GM12878 (cell line): ENCODE results near the gene CYSTM1. TPM values are rescaled to one million over a fixed set of nuclear protein-coding genes. Genes with fewer than 3 reads are reported as not detected.

Experiments
- ATAC-seq: fragments of 200-7000 bp; cut with Tn5 transposase; 3 replicates; pipeline ENCODE4 v1.9.1; 2020; ENCODE audit warnings: mild to moderate bottlenecking, moderate library complexity
- BruUV-seq: library from RNA; stranded (reverse); fragments of 400-500 nt; replicated peaks from 2 replicates; lab custom pipeline; 2021; lab: Mats Ljungman, UMichigan
- CTCF ChIA-PET: fragments of 300-600 bp; sonication (Branson Sonifier 250); formaldehyde crosslinking; extraction: SDS; loops from one replicate; lab custom pipeline; 2021; ENCODE audit warnings: inconsistent platforms; lab: Yijun Ruan, JAX
- POLR2A ChIA-PET: fragments of 350-600 bp; formaldehyde crosslinking; extraction: SDS; loops from one replicate; lab custom pipeline; 2021; ENCODE audit warnings: inconsistent platforms; lab: Charles Lee
- RAD21 ChIA-PET: fragments of 300-600 bp; sonication (Branson Sonifier 250); formaldehyde crosslinking; loops from one replicate; lab custom pipeline; 2023; ENCODE audit warnings: antibody characterized with exemption; ENCODE audit not compliant: unreplicated experiment; lab: Charles Lee
- SMC1A ChIA-PET: fragments of 300-600 bp; sonication (Branson Sonifier 250); formaldehyde crosslinking; loops from one replicate; lab custom pipeline; 2023; ENCODE audit not compliant: unreplicated experiment, uncharacterized antibody; lab: Charles Lee
- DNase-seq: peaks from one replicate; pipeline ENCODE4 v3.0.0-alpha.2; 2011; ENCODE audit warnings: low read depth, low spot score
- FAIRE-seq: peaks from 3 replicates; lab custom pipeline; 2011; peaks lifted over from hg19 to GRCh38; lab: Jason Lieb, UNC
- H2AFZ ChIP-seq: 2 replicates; pipeline ENCODE4 v1.6.0; 2011; ENCODE audit warnings: low read depth, low read length, control low read depth; ENCODE audit not compliant: control insufficient read depth
- H3K27ac ChIP-seq: 2 replicates; pipeline ENCODE4 v1.5.1; 2011; ENCODE audit warnings: control low read depth; ENCODE audit not compliant: control insufficient read depth, insufficient read depth
- H3K27me3 ChIP-seq, 2 experiments: replicated peaks in 1 of 2; 2 replicates each; pipeline versions ENCODE4 v1.6.0 to v1.6.1; 2011; ENCODE audit warnings: low read length in 1 of 2; ENCODE audit not compliant: control insufficient read depth in 2 of 2, insufficient read depth in 2 of 2
- H3K36me3 ChIP-seq, 2 experiments: 2 replicates each; pipeline ENCODE4 v1.5.1; 2011; ENCODE audit warnings: low read length in 1 of 2; ENCODE audit not compliant: control insufficient read depth in 2 of 2, insufficient read depth in 2 of 2
- H3K4me1 ChIP-seq: 2 replicates; pipeline ENCODE4 v1.6.1; 2011; ENCODE audit warnings: mild to moderate bottlenecking, low read length, moderate library complexity, mixed read lengths; ENCODE audit not compliant: control insufficient read depth, insufficient read depth
- H3K4me2 ChIP-seq: 2 replicates; pipeline ENCODE4 v1.6.0; 2011; ENCODE audit warnings: control low read depth; ENCODE audit not compliant: control insufficient read depth, insufficient read depth
- H3K4me3 ChIP-seq: fragments of 200-600 bp; sonication (generic); 2 replicates; pipeline ENCODE4 v1.5.1; 2016
- H3K79me2 ChIP-seq: 2 replicates; pipeline ENCODE4 v1.6.0; 2011; ENCODE audit warnings: low read length; ENCODE audit not compliant: control insufficient read depth, insufficient read depth
- H3K9ac ChIP-seq: 2 replicates; pipeline ENCODE4 v1.8.0; 2011; ENCODE audit warnings: low read length, control low read depth, mixed read lengths; ENCODE audit not compliant: control insufficient read depth, insufficient read depth
- H3K9me3 ChIP-seq: replicated peaks from 3 replicates; pipeline ENCODE4 v1.5.1; 2011; ENCODE audit warnings: mild to moderate bottlenecking, low read length; ENCODE audit not compliant: control insufficient read depth, insufficient read depth
- H4K20me1 ChIP-seq: 2 replicates; pipeline ENCODE4 v1.6.0; 2011; ENCODE audit not compliant: control insufficient read depth, insufficient read depth
- CBX5 ChIP-seq: sonication (generic); IDR thresholded peaks from 2 replicates; pipeline ENCODE4 v1.6.1; 2016; ENCODE audit warnings: low read depth, moderate library complexity, mild to moderate bottlenecking, inconsistent platforms
- CREM ChIP-seq: IDR thresholded peaks from 2 replicates; pipeline ENCODE4 v1.6.1; 2014; ENCODE audit warnings: antibody characterized with exemption, low read depth
- DPF2 ChIP-seq: fragments of 450-650 bp; IDR thresholded peaks from 2 replicates; pipeline ENCODE4 v1.6.1; 2017; ENCODE audit warnings: mild to moderate bottlenecking
- ESRRA ChIP-seq: IDR thresholded peaks from 2 replicates; pipeline ENCODE4 v1.6.1; 2012; ENCODE audit warnings: mild to moderate bottlenecking, low read length, improper control_type of control experiment
- EZH2 ChIP-seq: IDR thresholded peaks from 2 replicates; pipeline ENCODE4 v1.6.1; 2012; ENCODE audit warnings: low read depth, mild to moderate bottlenecking, control low read depth, inconsistent platforms, low read length, borderline replicate concordance; ENCODE audit not compliant: control insufficient read depth
- HDGF ChIP-seq: fragments of 450-650 bp; IDR thresholded peaks from 2 replicates; pipeline ENCODE4 v1.6.1; 2016; ENCODE audit warnings: antibody characterized with exemption
- IRF4 ChIP-seq: IDR thresholded peaks from 2 replicates; pipeline ENCODE4 v1.6.1; 2011; ENCODE audit warnings: low read depth, low read length
- MEF2A ChIP-seq: IDR thresholded peaks from 2 replicates; pipeline ENCODE4 v1.6.1; 2011; ENCODE audit warnings: low read depth, mild to moderate bottlenecking, low read length, moderate library complexity; ENCODE audit not compliant: insufficient read depth
- NBN ChIP-seq: fragments of 450-650 bp; IDR thresholded peaks from 2 replicates; pipeline ENCODE4 v1.6.1; 2016
- PAX8 ChIP-seq: fragments of 450-650 bp; IDR thresholded peaks from 2 replicates; pipeline ENCODE4 v1.6.1; 2017; ENCODE audit warnings: mild to moderate bottlenecking, moderate library complexity
- RUNX3 ChIP-seq: IDR thresholded peaks from 2 replicates; pipeline ENCODE4 v1.6.1; 2012; ENCODE audit warnings: low read length, inconsistent platforms
- SMC3 ChIP-seq: IDR thresholded peaks from 2 replicates; pipeline ENCODE4 v1.6.1; 2011; ENCODE audit warnings: low read length, improper control_type of control experiment, borderline replicate concordance
- ZNF384 ChIP-seq: IDR thresholded peaks from 2 replicates; pipeline ENCODE4 v1.6.1; 2012; ENCODE audit warnings: low read depth, mild to moderate bottlenecking, low read length, improper control_type of control experiment, borderline replicate concordance
- ZNF592 ChIP-seq: fragments of 450-650 bp; IDR thresholded peaks from 2 replicates; pipeline ENCODE4 v1.6.1; 2017; ENCODE audit warnings: mild to moderate bottlenecking, moderate library complexity
- ZZZ3 ChIP-seq: IDR thresholded peaks from 2 replicates; pipeline ENCODE4 v1.6.1; 2011; ENCODE audit warnings: low read depth; ENCODE audit not compliant: control insufficient read depth, insufficient read length
- WGBS: methylation state at CpG from one replicate; pipeline ENCODE4 v1.1.6; 2016; ENCODE audit warnings: low lambda C conversion rate; ENCODE audit not compliant: insufficient replicate concordance, insufficient coverage; ENCODE audit errors: missing lambda C conversion rate; 5-methylcytosine and 5-hydroxymethylcytosine counted together
- in situ Hi-C: fragments of 300-500 bp; cut with MboI; formaldehyde crosslinking; loops from 9 replicates; pipeline ENCODE4 v1.14.3; 2018; ENCODE audit warnings: mixed read lengths
- intact Hi-C: fragments of 100-400 bp; cut with micrococcal nuclease; formaldehyde crosslinking; loops from one replicate; pipeline ENCODE4 v1.14.2; 2022; ENCODE audit not compliant: unreplicated experiment
- polyA plus RNA-seq, 11 experiments: library from polyadenylated mRNA; depleted of rRNA in 4 of 11; unstranded in 6 of 11; stranded (reverse) in 5 of 11; fragments of >200 nt; fragmentation: Nextera tagmentation in 4 of 11; fragmentation: Illumina TruSeq in 1 of 11; extraction: Ambion mirVana in 4 of 11; extraction: Trizol in 1 of 11; gene quantifications; 1 replicate in 1 of 11; 2 replicates in 10 of 11; pipeline versions ENCODE4 v1.2.1 to v1.2.3, GENCODE V29; 2011 to 2016; ENCODE audit warnings: inconsistent platforms in 2 of 11, missing spikeins in 2 of 11, low read depth in 1 of 11
- total RNA-seq, 4 experiments: library from RNA; depleted of rRNA in 3 of 4; stranded (reverse); fragments of >200 nt in 3 of 4; fragmentation: Illumina TruSeq in 1 of 4; extraction: Trizol in 1 of 4; gene quantifications; 2 replicates each; pipeline versions ENCODE4 v1.2.1 to v1.2.3, GENCODE V29; 2013 to 2021

The CYSTM1 gene
- total and polyA plus RNA-seq, 10 of the 15 experiments (the other 5 are each of a cell fraction or from before 2014, with no cell fraction given): 52.7 to 261 (median 98.7) TPM

GRCh38 chr5:140239461-140239860 lies 64.5 kb downstream of the CYSTM1 start:
- Histone ChIP-seq H3K9ac (no peak overlapping the region), H3K79me2 (no peaks in the 10 kb centered on the region), H3K4me3 (no peak overlapping the region), H3K27me3 (no peaks in the 10 kb centered on the region), H3K36me3 (peaks cover 0 to 9% of the 10 kb centered on the region in 2 experiments; a peak in 3 of 4 replicates), H3K27ac (no peak overlapping the region), H3K4me1 (no peaks in the 10 kb centered on the region), H3K4me2 (no peak overlapping the region), H2AFZ (no peak overlapping the region), H3K9me3 (no peaks in the 10 kb centered on the region), H4K20me1 (no peaks in the 10 kb centered on the region; the same call in 1 of the 2 replicates)
- no peak for FAIRE-seq
- ATAC-seq: peak; percentile 9; the same call in 2 of the 3 replicates
- RAD21 ChIA-PET: interaction anchor here (0.9 to 2.5 kb wide), 9 partner anchors 16 to 396 kb away, joined by 3 to 41 read pairs (median 5); partner anchors contain the start of gene HBEGF
- CTCF ChIA-PET: interaction anchor here (0.7 to 18.8 kb wide), 31 partner anchors 9 to 483 kb away, joined by 3 to 774 read pairs (median 4); partner anchors contain the start of genes ANKHD1, HBEGF, PFDN1 and SLC4A9
- WGBS: 96% methylated on average over 5 of the region's 5 CpGs
- SMC1A ChIA-PET: interaction anchor here (1.1 to 14.6 kb wide), 7 partner anchors 18 to 119 kb away, joined by 3 to 345 read pairs (median 5); partner anchors contain the start of gene HBEGF
- in situ Hi-C loops (loop anchor here (25.0 kb wide), 1 partner anchor 798 kb away; no protein-coding TSS in a partner anchor), intact Hi-C loops (no loop called here)
- POLR2A ChIA-PET: interaction anchor here (0.9 to 1.2 kb wide), 4 partner anchors 64 to 120 kb away, joined by 3 to 5 read pairs (median 3); partner anchors contain the start of genes CYSTM1 and HBEGF
- BruUV-seq: no TSS peak
- TF ChIP-seq ESRRA: no peak
- no peak for TF ChIP-seq NBN
- TF ChIP-seq ZNF592: no peak
- TF ChIP-seq HDGF: no peak
- TF ChIP-seq IRF4: no peak
- no peak for TF ChIP-seq ZZZ3
- no peak for TF ChIP-seq DPF2
- no peak for TF ChIP-seq RUNX3
- no peak for TF ChIP-seq EZH2
- TF ChIP-seq CBX5: no peak
- TF ChIP-seq ZNF384: no peak
- TF ChIP-seq SMC3: no peak
- no peak for TF ChIP-seq MEF2A
- TF ChIP-seq CREM: no peak
- no peak for TF ChIP-seq PAX8
- DNase-seq: no peak
